Heart right ventricle (tissue), 16 donors: ENCODE data around the gene CHID1. TPM values are rescaled to one million over a fixed set of nuclear protein-coding genes. Genes with fewer than 3 reads are reported as not detected.

Source experiments
- ATAC-seq, 8 donors: fragments of 200-7000 bp; cut with Tn5 transposase; one replicate each; pipeline ENCODE4 v1.9.1; 2020; ENCODE audit warnings: mild to moderate bottlenecking in 8 of 8, moderate library complexity in 8 of 8, moderate number of reproducible peaks in 1 of 8
- DNase-seq, 2 donors: peaks; one replicate each; pipeline ENCODE4 v3.0.0-alpha.2; 2020
- H3K27ac ChIP-seq, 10 donors: fragments of 200-600 bp; sonication (generic) in 2 of 10; one replicate each; pipeline versions ENCODE4 v1.5.0 to v1.8.0; 2020 to 2022; ENCODE audit warnings: mild to moderate bottlenecking in 3 of 10
- H3K27me3 ChIP-seq, 7 donors: fragments of 200-600 bp; one replicate each; pipeline ENCODE4 v1.8.0; 2021 to 2022; ENCODE audit warnings: mild to moderate bottlenecking in 2 of 7
- H3K36me3 ChIP-seq, 9 donors: fragments of 200-600 bp; sonication (generic) in 1 of 9; one replicate each; pipeline versions ENCODE4 v1.5.0 to v1.8.0; 2020 to 2022; ENCODE audit warnings: mild to moderate bottlenecking in 2 of 9
- H3K4me1 ChIP-seq, 9 donors: fragments of 200-600 bp; sonication (generic) in 1 of 9; one replicate each; pipeline versions ENCODE4 v1.5.0 to v1.8.0; 2020 to 2022; ENCODE audit warnings: mild to moderate bottlenecking in 4 of 9
- H3K4me3 ChIP-seq, 10 donors: fragments of 200-600 bp; sonication (generic) in 2 of 10; one replicate each; pipeline versions ENCODE4 v1.5.0 to v1.8.0; 2020 to 2022; ENCODE audit warnings: mild to moderate bottlenecking in 7 of 10, moderate library complexity in 2 of 10
- H3K9me3 ChIP-seq, 11 donors: fragments of 200-600 bp in 10 of 11; sonication (generic) in 2 of 11; one replicate each; pipeline versions ENCODE4 v1.5.0 to v1.8.0; 2013 to 2022; ENCODE audit warnings: mild to moderate bottlenecking in 2 of 11, control low read depth in 1 of 11, moderate library complexity in 1 of 11
- CTCF ChIP-seq, 9 donors: fragments of 200-600 bp; sonication (generic) in 2 of 9; IDR thresholded peaks; one replicate each; pipeline versions ENCODE4 v1.5.0 to v1.8.0; 2021 to 2022; ENCODE audit warnings: antibody characterized with exemption in 9 of 9, mild to moderate bottlenecking in 5 of 9, moderate library complexity in 1 of 9
- WGBS, 2 donors: extraction: QIAGEN DNeasy Blood & Tissue Kit; methylation state at CpG; one replicate each; pipeline ENCODE4 v1.1.7; 2013; ENCODE audit warnings: inconsistent platforms in 1 of 2; 5-methylcytosine and 5-hydroxymethylcytosine counted together
- intact Hi-C, 10 donors: fragments of 100-400 bp; cut with DNase I; formaldehyde crosslinking; loops; one replicate each; pipeline versions ENCODE4 v1.11.1 to v1.14.2; 2022
- polyA plus RNA-seq, 2 donors: library from polyadenylated mRNA; stranded (reverse); fragments of 200-250 nt; gene quantifications; one replicate each; pipeline ENCODE4 v1.2.3, GENCODE V29; 2013
- total RNA-seq, 10 donors: library from RNA; stranded (reverse); fragmentation: NEBNext Ultra II Directional in 3 of 10; extraction: Animal tissue kit (Norgen Biotek cat#: 25700) in 3 of 10; gene quantifications; one replicate each; pipeline versions ENCODE4 v1.2.1 to v1.2.4, GENCODE V29; 2021 to 2023
- donor health status: Arrhythmogenic right ventricular cardiomyopathy.
- donor health status: ischemic (EF 13 %, LVEDD 7.1; RV severe dilation, severe dysfunction).
- donor health status: healthy with polysubstance abuse.
- donor health status: DM: no; HTN: yes; CAD: no.
- donor health status: DM: no; HTN: no; CAD: no.
- donor health status: ischemic (EF 25% LVEDD 6.9; RV normal size, moderate dysfunction).
- donor health status: ischemic (EF 25% LVEDD 5.7; RV mildly dilated, moderate dysfunction).
- donor health status: healthy.
- donor health status: DM: yes; HTN: yes; CAD: no.
- donor health status: Ischemic cardiomyopathy.
- donor health status: ischemic (EF 35%, LVEDD 5.7; RV mildly dilated, moderate dysfunction).
- donor health status: nonischemic (EF 11% LVEDD 7.7; RV severe dilation, severe dysfunction).
- donor health status: DM: yes; HTN: yes; CAD: no.
- donor health status: PGD.
- donor health status: ischemic (EF 29% LVEDD 5.4; RV normal size, mild dysfunction).
- donor health status: nonischemic (EF 23%, LVEDD 6.1; RV moderate dilation, normal function).

CHID1 gene
- total and polyA plus RNA-seq, 12 donors = 40.1 to 75.2 (median 57.5) TPM

GRCh38 chr11:901452-902061, 9.1 kb downstream of the CHID1 start:
- Histone ChIP-seq H3K4me1 (no peaks in the 10 kb centered on the region), H3K9me3 (no peaks in the 10 kb centered on the region), H3K4me3 (no peak overlapping the region), H3K27ac (no peak overlapping the region), H3K27me3 (no peaks in the 10 kb centered on the region), H3K36me3 (peaks cover 0 to 80% (median 45%) of the 10 kb centered on the region in 9 donors)
- no peak for TF ChIP-seq CTCF (IDR thresholded peaks at IDR 0.05)
- WGBS, 2 donors = 93 to 94% methylated on average over 19 of the region's 19 CpGs
- DNase-seq (no peak), ATAC-seq (no peak)
- intact Hi-C loops = no loop called here

- DNase-seq (no peak), ATAC-seq (no peak)
- intact Hi-C loops = no loop called here
- Histone ChIP-seq H3K27me3 (no peaks in the 10 kb centered on the region), H3K4me3 (no peak overlapping the region), H3K9me3 (no peaks in the 10 kb centered on the region), H3K4me1 (no peaks in the 10 kb centered on the region), H3K36me3 (peaks cover 0 to 75% (median 45%) of the 10 kb centered on the region in 9 donors), H3K27ac (no peak overlapping the region)
- no peak for TF ChIP-seq CTCF (IDR thresholded peaks at IDR 0.05)
- 87 to 95% methylated on average over 7 of the region's 7 CpGs for WGBS, 2 donors
These were observed 10.1 kb downstream of the CHID1 start for GRCh38 chr11:900545-900944.

- H3K4me3 ChIP-seq = no peak overlapping the region
- H3K27ac ChIP-seq = no peak overlapping the region
- intact Hi-C loops = no loop called here
- TF ChIP-seq CTCF (IDR thresholded peaks at IDR 0.05) = no peak
- peaks cover 0 to 71% (median 45%) of the 10 kb centered on the region in 9 donors for H3K36me3 ChIP-seq
- 92 to 95% methylated on average over 9 to 11 of the region's 11 CpGs for WGBS, 2 donors
- no peaks in the 10 kb centered on the region for H3K27me3 ChIP-seq
- DNase-seq = no peak
- H3K4me1 ChIP-seq = no peaks in the 10 kb centered on the region
- no peak for ATAC-seq
- H3K9me3 ChIP-seq = no peaks in the 10 kb centered on the region
These were observed 10.9 kb downstream of the CHID1 start for GRCh38 chr11:899724-900123.

- H3K36me3 ChIP-seq = peaks cover 0 to 60% (median 39%) of the 10 kb centered on the region in 9 donors
- no peaks in the 10 kb centered on the region for H3K4me1 ChIP-seq
- intact Hi-C loops = no loop called here
- no peak overlapping the region for H3K27ac ChIP-seq
- H3K9me3 ChIP-seq = no peaks in the 10 kb centered on the region
- H3K4me3 ChIP-seq = no peak overlapping the region
- 83 to 87% methylated on average over 22 of the region's 22 CpGs for WGBS, 2 donors
- ATAC-seq = peak in 6 of 8 donors; percentile 8 to 59 (median 42)
- DNase-seq = no peak
- TF ChIP-seq CTCF (IDR thresholded peaks at IDR 0.05) = peak in 1 of 9 donors; percentile 21
- H3K27me3 ChIP-seq = no peaks in the 10 kb centered on the region
These were observed 11.9 kb downstream of the CHID1 start for GRCh38 chr11:898540-899190.
